ENCODE measurements around the gene ZNF846. TPM values are rescaled to one million over a fixed set of nuclear protein-coding genes. Genes with fewer than 3 reads are reported as not detected.
"Not testable (repeated sequence)": the region's sequence is repeated elsewhere in the genome, so short reads cannot be mapped to it uniquely, and the experiment has no call there.

ZNF846 gene
- total RNA-seq, 1 experiment from 2014 or later: 3.3 TPM

DNA sequence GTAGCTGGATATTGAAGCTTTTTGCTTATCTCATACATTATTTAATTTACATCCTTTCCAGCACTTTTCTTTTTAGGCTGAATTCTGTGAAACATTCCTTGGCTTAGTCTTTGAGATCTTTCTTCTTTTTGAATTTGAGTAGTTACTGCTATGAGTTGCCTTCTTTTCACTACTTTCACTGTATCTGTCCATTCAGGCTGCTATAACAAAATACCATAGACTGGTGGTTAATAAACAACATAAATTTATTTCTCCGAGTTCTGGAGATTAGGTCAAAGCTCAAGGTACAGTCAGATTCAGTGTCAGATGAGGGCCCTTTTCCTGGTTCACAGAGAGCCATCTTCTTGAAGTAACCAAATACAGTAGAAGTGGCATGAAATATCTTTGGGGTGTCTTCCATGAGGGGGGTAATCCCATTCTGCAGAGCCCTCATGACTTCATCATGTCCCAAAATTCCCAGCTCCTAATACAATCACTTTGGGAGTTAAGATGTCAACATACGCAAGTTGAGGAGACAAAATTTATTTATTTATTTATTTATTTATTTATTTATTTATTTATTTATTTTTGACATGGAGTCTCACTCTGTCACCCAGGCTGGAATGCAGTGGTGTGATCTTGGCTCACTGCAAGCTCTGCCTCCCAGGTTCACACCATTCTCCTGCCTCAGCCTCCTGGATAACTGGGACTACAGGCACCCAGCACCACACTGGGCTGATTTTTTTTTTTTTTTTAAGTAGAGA lies 15.7 kb downstream of the ZNF846 start:
- TF ChIP-seq, protein P1, sequence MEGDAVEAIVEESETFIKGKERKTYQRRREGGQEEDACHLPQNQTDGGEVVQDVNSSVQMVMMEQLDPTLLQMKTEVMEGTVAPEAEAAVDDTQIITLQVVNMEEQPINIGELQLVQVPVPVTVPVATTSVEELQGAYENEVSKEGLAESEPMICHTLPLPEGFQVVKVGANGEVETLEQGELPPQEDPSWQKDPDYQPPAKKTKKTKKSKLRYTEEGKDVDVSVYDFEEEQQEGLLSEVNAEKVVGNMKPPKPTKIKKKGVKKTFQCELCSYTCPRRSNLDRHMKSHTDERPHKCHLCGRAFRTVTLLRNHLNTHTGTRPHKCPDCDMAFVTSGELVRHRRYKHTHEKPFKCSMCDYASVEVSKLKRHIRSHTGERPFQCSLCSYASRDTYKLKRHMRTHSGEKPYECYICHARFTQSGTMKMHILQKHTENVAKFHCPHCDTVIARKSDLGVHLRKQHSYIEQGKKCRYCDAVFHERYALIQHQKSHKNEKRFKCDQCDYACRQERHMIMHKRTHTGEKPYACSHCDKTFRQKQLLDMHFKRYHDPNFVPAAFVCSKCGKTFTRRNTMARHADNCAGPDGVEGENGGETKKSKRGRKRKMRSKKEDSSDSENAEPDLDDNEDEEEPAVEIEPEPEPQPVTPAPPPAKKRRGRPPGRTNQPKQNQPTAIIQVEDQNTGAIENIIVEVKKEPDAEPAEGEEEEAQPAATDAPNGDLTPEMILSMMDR (IDR thresholded peaks at IDR 0.05; ENCODE audit: unreplicated experiment): no peak
- Mint-ChIP-seq H3K36me3 (ENCODE audit: insufficient read depth, unreplicated experiment) (no peaks in the 10 kb centered on the region), H3K27me3 (ENCODE audit: insufficient read depth, unreplicated experiment) (no peaks in the 10 kb centered on the region), H3K4me3 (ENCODE audit: unreplicated experiment) (no peak overlapping the region), H3K4me1 (ENCODE audit: insufficient read depth, unreplicated experiment) (no peaks in the 10 kb centered on the region), H3K9me3 (ENCODE audit: unreplicated experiment) (peaks cover 7% of the 10 kb centered on the region), H3K27ac (ENCODE audit: low read depth, unreplicated experiment) (no peak overlapping the region)
- intact Hi-C loops (cut with micrococcal nuclease): no loop called here
- ChIA-PET CTCF (interaction anchor here (0.6 kb wide), 1 partner anchor 14 kb away, joined by 4 read pairs; no protein-coding TSS in a partner anchor), POLR2A (interaction anchor here (0.7 kb wide), 1 partner anchor 647 kb away, joined by 3 read pairs; no protein-coding TSS in a partner anchor)
- DNase-seq (ENCODE audit: unreplicated experiment): no peak
- no TSS peak for BruUV-seq (replicated peaks)

DNA sequence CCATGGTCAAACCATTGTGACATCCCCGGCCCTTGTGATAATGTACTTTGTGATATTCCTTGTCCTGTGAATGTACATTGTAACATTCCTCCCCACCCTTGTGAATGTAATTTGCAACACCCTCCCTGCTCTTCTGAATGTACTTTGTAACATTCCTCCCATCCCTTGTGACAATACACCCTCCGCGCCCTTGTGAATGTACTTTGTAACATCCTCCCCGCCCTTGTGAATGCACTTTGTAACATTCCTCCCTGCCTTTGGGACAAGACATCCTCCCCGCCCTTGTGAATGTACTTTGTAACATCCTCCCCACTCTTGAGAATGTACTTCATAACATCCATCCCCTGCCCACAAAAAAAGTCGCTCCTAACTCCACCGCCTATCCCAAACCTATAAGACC lies 17.1 kb downstream of the ZNF846 start:
- H3K9me3 Mint-ChIP-seq (ENCODE audit: unreplicated experiment): peaks cover 7% of the 10 kb centered on the region
- ChIA-PET POLR2A (no interaction called here), CTCF (no interaction called here)
- H3K27ac Mint-ChIP-seq (ENCODE audit: low read depth, unreplicated experiment): no peak overlapping the region
- H3K36me3 Mint-ChIP-seq (ENCODE audit: insufficient read depth, unreplicated experiment): no peaks in the 10 kb centered on the region
- no peak overlapping the region for H3K4me3 Mint-ChIP-seq (ENCODE audit: unreplicated experiment)
- H3K27me3 Mint-ChIP-seq (ENCODE audit: insufficient read depth, unreplicated experiment): no peaks in the 10 kb centered on the region
- no peaks in the 10 kb centered on the region for H3K4me1 Mint-ChIP-seq (ENCODE audit: insufficient read depth, unreplicated experiment)
- intact Hi-C loops (cut with micrococcal nuclease): no loop called here
- BruUV-seq (replicated peaks): no TSS peak
- DNase-seq (ENCODE audit: unreplicated experiment): no peak
- TF ChIP-seq, protein P1 (IDR thresholded peaks at IDR 0.05; ENCODE audit: unreplicated experiment): no peak

DNA sequence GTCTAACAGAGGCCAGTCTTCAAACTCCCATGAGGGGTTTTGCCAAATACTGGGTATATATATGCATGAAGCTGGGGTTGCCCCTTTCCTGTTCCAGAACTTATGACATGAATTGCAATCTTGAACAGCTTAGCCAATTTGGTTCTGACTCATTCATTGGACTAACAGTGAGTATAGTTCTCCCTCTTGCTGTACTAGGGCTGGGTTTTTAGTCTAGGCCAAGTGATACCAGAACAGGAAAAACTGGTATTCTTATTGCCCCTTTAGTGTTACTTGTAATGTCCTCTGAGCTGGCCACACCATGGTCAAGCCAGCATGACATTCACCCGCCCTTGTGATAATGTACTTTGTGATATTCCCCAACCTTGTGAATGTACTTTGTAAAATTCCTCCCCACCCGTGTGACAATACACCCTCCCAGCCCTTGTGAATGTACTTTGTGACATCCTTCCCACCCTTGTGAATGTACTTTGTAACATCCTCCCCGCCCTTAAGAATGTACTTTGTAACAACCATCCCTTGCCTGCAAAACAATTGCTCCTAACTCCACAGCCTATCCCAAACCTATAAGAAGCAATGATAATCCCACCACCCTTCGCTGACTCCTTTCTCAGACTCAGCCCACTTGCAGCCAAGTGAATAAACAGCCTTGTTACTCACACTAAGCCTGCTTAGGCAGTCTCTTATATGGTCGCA lies 26.9 kb downstream of the ZNF846 start:
- Mint-ChIP-seq H3K27me3 (ENCODE audit: insufficient read depth, unreplicated experiment) (no peaks in the 10 kb centered on the region), H3K4me3 (ENCODE audit: unreplicated experiment) (no peak overlapping the region), H3K4me1 (ENCODE audit: insufficient read depth, unreplicated experiment) (no peaks in the 10 kb centered on the region), H3K27ac (ENCODE audit: low read depth, unreplicated experiment) (no peak overlapping the region), H3K9me3 (ENCODE audit: unreplicated experiment) (peaks cover 21% of the 10 kb centered on the region), H3K36me3 (ENCODE audit: insufficient read depth, unreplicated experiment) (no peaks in the 10 kb centered on the region)
- CTCF ChIA-PET: interaction anchor here (0.6 kb wide), 1 partner anchor 54 kb away, joined by 3 read pairs; no protein-coding TSS in a partner anchor
- TF ChIP-seq, protein P1 (IDR thresholded peaks at IDR 0.05; ENCODE audit: unreplicated experiment): no peak
- POLR2A ChIA-PET: interaction anchor here (0.8 kb wide), 1 partner anchor 15 kb away, joined by 4 read pairs; no protein-coding TSS in a partner anchor
- DNase-seq (ENCODE audit: unreplicated experiment): no peak
- intact Hi-C loops (cut with micrococcal nuclease): no loop called here
- BruUV-seq (replicated peaks): no TSS peak

DNA sequence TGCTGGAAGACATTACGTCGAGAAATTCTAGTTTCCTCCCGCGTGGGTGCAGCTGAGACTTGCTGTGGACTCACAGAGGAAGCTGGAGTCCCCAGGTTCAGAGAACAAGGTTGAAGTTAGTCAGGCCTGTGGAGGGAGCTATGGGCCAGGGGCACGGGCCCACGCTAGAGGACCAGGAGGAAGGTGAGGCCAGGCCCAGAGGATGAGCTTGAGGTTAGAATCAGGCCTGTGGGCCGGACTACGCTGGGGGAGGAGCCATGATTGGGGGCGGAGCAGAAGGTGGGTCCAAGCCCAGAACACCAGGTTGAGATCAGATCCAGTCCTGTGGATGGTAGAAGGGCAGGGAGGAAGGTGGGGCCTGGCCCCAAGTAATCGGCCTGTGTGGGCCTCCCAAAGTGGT lies 32.6 kb downstream of the ZNF846 start:
- Mint-ChIP-seq H3K27ac (ENCODE audit: low read depth, unreplicated experiment) (no peak overlapping the region), H3K9me3 (ENCODE audit: unreplicated experiment) (peaks cover 5% of the 10 kb centered on the region), H3K4me1 (ENCODE audit: insufficient read depth, unreplicated experiment) (no peaks in the 10 kb centered on the region), H3K4me3 (ENCODE audit: unreplicated experiment) (no peak overlapping the region), H3K36me3 (ENCODE audit: insufficient read depth, unreplicated experiment) (no peaks in the 10 kb centered on the region), H3K27me3 (ENCODE audit: insufficient read depth, unreplicated experiment) (no peaks in the 10 kb centered on the region)
- no peak for DNase-seq (ENCODE audit: unreplicated experiment)
- TF ChIP-seq, protein P1 (IDR thresholded peaks at IDR 0.05; ENCODE audit: unreplicated experiment): no peak
- BruUV-seq (replicated peaks): no TSS peak
- POLR2A ChIA-PET: no interaction called here
- CTCF ChIA-PET: no interaction called here
- intact Hi-C loops (cut with micrococcal nuclease): no loop called here

DNA sequence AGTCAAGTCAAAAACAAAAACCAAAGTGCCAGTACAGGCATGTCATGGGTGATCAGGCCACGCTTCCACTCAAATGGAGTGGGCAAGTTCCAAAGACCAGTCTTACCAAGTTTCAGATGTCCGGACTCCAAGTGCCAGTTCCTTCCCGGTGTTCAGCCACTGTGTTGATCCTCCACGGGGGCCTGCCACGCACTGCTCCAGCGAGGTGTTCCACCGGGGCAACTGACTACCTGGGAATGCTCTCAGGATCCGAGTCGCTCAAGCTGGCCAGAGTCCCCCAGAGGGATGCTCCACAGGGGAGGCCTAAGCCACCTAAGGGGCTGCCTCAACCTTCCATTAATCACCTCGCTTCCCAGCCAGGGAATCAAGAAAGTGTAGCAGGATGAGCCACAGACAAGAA lies 38.5 kb downstream of the ZNF846 start:
- H3K27me3 Mint-ChIP-seq (ENCODE audit: insufficient read depth, unreplicated experiment); POLR2A ChIA-PET; CTCF ChIA-PET; BruUV-seq (replicated peaks); intact Hi-C loops (cut with micrococcal nuclease); H3K36me3 Mint-ChIP-seq (ENCODE audit: insufficient read depth, unreplicated experiment); H3K9me3 Mint-ChIP-seq (ENCODE audit: unreplicated experiment); H3K4me3 Mint-ChIP-seq (ENCODE audit: unreplicated experiment); H3K27ac Mint-ChIP-seq (ENCODE audit: low read depth, unreplicated experiment); DNase-seq (ENCODE audit: unreplicated experiment); H3K4me1 Mint-ChIP-seq (ENCODE audit: insufficient read depth, unreplicated experiment): not testable (repeated sequence)
